ENCODE measurements around the gene CHRNA9. TPM values are rescaled to one million over a fixed set of nuclear protein-coding genes. Genes with fewer than 3 reads are reported as not detected.

Gene CHRNA9
- total RNA-seq, 4 donors from 2014 or later = 0.11 TPM; not detected in 3

DNA sequence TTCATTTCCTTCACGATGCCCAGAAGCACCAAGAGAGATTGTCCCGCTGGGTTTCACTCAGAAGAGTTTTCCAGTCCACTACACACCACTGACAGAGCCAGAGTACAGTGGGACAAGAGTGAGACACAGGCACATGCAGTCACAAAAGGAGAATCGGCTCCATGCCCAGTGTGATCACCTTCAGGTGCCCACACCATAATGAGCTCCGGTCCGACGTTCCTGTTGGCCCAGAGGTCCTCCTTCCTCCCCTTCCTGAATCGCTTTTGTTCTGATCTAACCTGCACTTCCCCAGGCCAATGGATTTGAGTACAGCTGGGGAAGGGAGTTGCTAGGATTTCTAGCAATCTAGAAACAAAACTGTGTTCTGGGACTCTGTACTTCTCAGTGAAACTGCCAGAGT is 4.6 kb upstream of the CHRNA9 start:
- peak; percentile 89 to 90 for DNase-seq
- TF ChIP-seq POLR2A (IDR thresholded peaks at IDR 0.05) (no peak), CTCF (IDR thresholded peaks at IDR 0.05) (no peak)
- Histone ChIP-seq H3K36me3 (no peaks in the 10 kb centered on the region), H3K4me1 (peaks cover 21 to 33% of the 10 kb centered on the region in 2 donors), H3K4me3 (replicated peaks in 1 of 3) (no peak overlapping the region), H3K9me3 (no peaks in the 10 kb centered on the region), H3K27ac (peak overlapping the region; percentile 67 to 90 (median 73)), H3K27me3 (no peaks in the 10 kb centered on the region)
- intact Hi-C loops (cut with DNase I) = no loop called here
- WGBS, 2 donors = 30 to 48% methylated on average over 6 of the region's 7 CpGs

GRCh38 chr4:40331101-40331745 is 3.9 kb upstream of the CHRNA9 start:
- Histone ChIP-seq H3K4me1 (peaks cover 21 to 33% of the 10 kb centered on the region in 2 donors), H3K27ac (peak overlapping the region; percentile 67 to 90 (median 73)), H3K27me3 (no peaks in the 10 kb centered on the region), H3K36me3 (no peaks in the 10 kb centered on the region), H3K4me3 (replicated peaks in 1 of 3) (no peak overlapping the region), H3K9me3 (no peaks in the 10 kb centered on the region)
- no peak for TF ChIP-seq CTCF (IDR thresholded peaks at IDR 0.05)
- TF ChIP-seq POLR2A (IDR thresholded peaks at IDR 0.05) = no peak
- intact Hi-C loops (cut with DNase I) = no loop called here
- DNase-seq = no peak
- 83 to 90% methylated on average over 8 of the region's 8 CpGs for WGBS, 2 donors

GRCh38 chr4:40331961-40332360 is 3.2 kb upstream of the CHRNA9 start:
- WGBS, 2 donors = 85 to 87% methylated on average over 3 of the region's 3 CpGs
- intact Hi-C loops (cut with DNase I) = no loop called here
- TF ChIP-seq CTCF (IDR thresholded peaks at IDR 0.05) (no peak), POLR2A (IDR thresholded peaks at IDR 0.05) (no peak)
- no peak overlapping the region for H3K4me3 ChIP-seq (replicated peaks in 1 of 3)
- no peak overlapping the region for H3K27ac ChIP-seq
- peaks cover 21 to 33% of the 10 kb centered on the region in 2 donors for H3K4me1 ChIP-seq
- no peaks in the 10 kb centered on the region for H3K27me3 ChIP-seq
- no peaks in the 10 kb centered on the region for H3K9me3 ChIP-seq
- H3K36me3 ChIP-seq = no peaks in the 10 kb centered on the region
- no peak for DNase-seq

GRCh38 chr4:40333921-40334352 is 1.2 kb upstream of the CHRNA9 start:
- WGBS, 2 donors = 68 to 83% methylated on average over 8 of the region's 8 CpGs
- peaks cover 21 to 25% of the 10 kb centered on the region in 2 donors for H3K4me1 ChIP-seq

More at GRCh38 chr4:40333921-40334352, 1.2 kb upstream of the CHRNA9 start:
- DNase-seq = no peak
- no peaks in the 10 kb centered on the region for H3K9me3 ChIP-seq
- intact Hi-C loops (cut with DNase I) = no loop called here
- H3K4me3 ChIP-seq (replicated peaks in 1 of 3) = no peak overlapping the region
- no peak for TF ChIP-seq CTCF (IDR thresholded peaks at IDR 0.05)
- TF ChIP-seq POLR2A (IDR thresholded peaks at IDR 0.05) = no peak
- H3K27me3 ChIP-seq = no peaks in the 10 kb centered on the region
- no peak overlapping the region for H3K27ac ChIP-seq
- no peaks in the 10 kb centered on the region for H3K36me3 ChIP-seq

Measured in thyroid gland (tissue), 4 donors.